ENCODE measurements around the gene TMC2. TPM values are rescaled to one million over a fixed set of nuclear protein-coding genes. Genes with fewer than 3 reads are reported as not detected.

The TMC2 gene
- polyA plus RNA-seq, 1 experiment: not detected

- POLR2A ChIA-PET: no interaction called here
- CTCF ChIA-PET: interaction anchor here (0.7 to 3.2 kb wide), 4 partner anchors 12 to 55 kb away, joined by 3 to 13 read pairs (median 8); no protein-coding TSS in a partner anchor
Measured at GRCh38 chr20:2508631-2509467, 27.5 kb upstream of the TMC2 start, which contains the start of gene ZNF343. TSS of gene ZNF343 (minus strand) at chr20:2508915. CDS start at chr20:2493895, 15,020 bp downstream.

GRCh38 chr20:2509468-2509781, 26.9 kb upstream of the TMC2 start:
- DNase-seq (ENCODE audit: low read depth): no peak
- POLR2A ChIA-PET: no interaction called here
- CTCF ChIA-PET: interaction anchor here (1.2 to 3.2 kb wide), 3 partner anchors 11 to 15 kb away, joined by 5 to 13 read pairs (median 11); no protein-coding TSS in a partner anchor
- H3K36me3 ChIP-seq (ENCODE audit: control insufficient read depth, insufficient read depth, low read length): no peaks in the 10 kb centered on the region
- TF ChIP-seq CTCF (IDR thresholded peaks at IDR 0.05; ENCODE audit: insufficient read depth, low read depth, low read length): no peak
- peak overlapping the region; percentile 74 for H3K4me3 ChIP-seq (ENCODE audit: low read depth, low read length)
- no peaks in the 10 kb centered on the region for H3K27me3 ChIP-seq (ENCODE audit: control insufficient read depth, insufficient read depth, low read length)

More at GRCh38 chr20:2508631-2509467, 27.5 kb upstream of the TMC2 start, which contains the start of gene ZNF343:
- peak within 1 kb of the TSS; percentile 74 for H3K4me3 ChIP-seq (ENCODE audit: low read depth, low read length)
- DNase-seq (ENCODE audit: low read depth): no peak
- no peaks in the 10 kb centered on the region for H3K27me3 ChIP-seq (ENCODE audit: control insufficient read depth, insufficient read depth, low read length)
- no peaks in the 10 kb centered on the region for H3K36me3 ChIP-seq (ENCODE audit: control insufficient read depth, insufficient read depth, low read length)
- no peak for TF ChIP-seq CTCF (IDR thresholded peaks at IDR 0.05; ENCODE audit: insufficient read depth, low read depth, low read length)

- no peaks in the 10 kb centered on the region for H3K27me3 ChIP-seq (ENCODE audit: control insufficient read depth, insufficient read depth, low read length)
- no peak overlapping the region for H3K4me3 ChIP-seq (ENCODE audit: low read depth, low read length)
- ChIA-PET POLR2A (no interaction called here), CTCF (interaction anchor here (1.2 to 4.8 kb wide), 4 partner anchors 11 to 14 kb away, joined by 5 to 18 read pairs (median 12); no protein-coding TSS in a partner anchor)
- no peak for TF ChIP-seq CTCF (IDR thresholded peaks at IDR 0.05; ENCODE audit: insufficient read depth, low read depth, low read length)
- no peaks in the 10 kb centered on the region for H3K36me3 ChIP-seq (ENCODE audit: control insufficient read depth, insufficient read depth, low read length)
- no peak for DNase-seq (ENCODE audit: low read depth)
Measured at GRCh38 chr20:2509794-2510193, 26.6 kb upstream of the TMC2 start.

- CTCF ChIA-PET: interaction anchor here (0.7 to 5.7 kb wide), 2 partner anchors 9 to 22 kb away, joined by 3 to 32 read pairs; no protein-coding TSS in a partner anchor
- H3K27me3 ChIP-seq (ENCODE audit: control insufficient read depth, insufficient read depth, low read length): no peaks in the 10 kb centered on the region
- POLR2A ChIA-PET: no interaction called here
- DNase-seq (ENCODE audit: low read depth): no peak
- TF ChIP-seq CTCF (IDR thresholded peaks at IDR 0.05; ENCODE audit: insufficient read depth, low read depth, low read length): no peak
- H3K36me3 ChIP-seq (ENCODE audit: control insufficient read depth, insufficient read depth, low read length): no peaks in the 10 kb centered on the region
- H3K4me3 ChIP-seq (ENCODE audit: low read depth, low read length): no peak overlapping the region
Measured at GRCh38 chr20:2515203-2515602, 21.2 kb upstream of the TMC2 start.

GRCh38 chr20:2516399-2516798, 20.0 kb upstream of the TMC2 start:
- H3K36me3 ChIP-seq (ENCODE audit: control insufficient read depth, insufficient read depth, low read length): no peaks in the 10 kb centered on the region
- TF ChIP-seq CTCF (IDR thresholded peaks at IDR 0.05; ENCODE audit: insufficient read depth, low read depth, low read length): no peak
- no peaks in the 10 kb centered on the region for H3K27me3 ChIP-seq (ENCODE audit: control insufficient read depth, insufficient read depth, low read length)
- no peak overlapping the region for H3K4me3 ChIP-seq (ENCODE audit: low read depth, low read length)
- ChIA-PET POLR2A (no interaction called here), CTCF (interaction anchor here (1.6 kb wide), 1 partner anchor 130 kb away, joined by 3 read pairs; no protein-coding TSS in a partner anchor)
- DNase-seq (ENCODE audit: low read depth): no peak

All from BJ (cell line).